H1 (cell line): ENCODE measurements around the gene DFFB. TPM values are rescaled to one million over a fixed set of nuclear protein-coding genes. Genes with fewer than 3 reads are reported as not detected.

Experiments used
- CTCF ChIA-PET: fragments of 300-600 bp; sonication (Branson Sonifier 250); formaldehyde crosslinking; loops from one replicate; lab custom pipeline; 2021; ENCODE audit not compliant: partially characterized antibody; lab: Charles Lee
- POLR2A ChIA-PET: fragments of 300-600 bp; sonication (Branson Sonifier 250); formaldehyde crosslinking; loops from one replicate; lab custom pipeline; 2021; ENCODE audit warnings: inconsistent platforms; ENCODE audit not compliant: partially characterized antibody; lab: Charles Lee
- DNase-seq, 2 experiments: peaks; one replicate each; pipeline versions ENCODE4 v3.0.0 to v3.0.0-alpha.2; 2010 to 2022; ENCODE audit warnings: low spot score in 2 of 2, low read depth in 1 of 2, mixed read lengths in 1 of 2
- FAIRE-seq: peaks from 2 replicates; lab custom pipeline; 2011; peaks lifted over from hg19 to GRCh38; lab: Jason Lieb, UNC
- H2AFZ ChIP-seq: 2 replicates; pipeline ENCODE4 v1.8.1; 2012; ENCODE audit warnings: low read length, inconsistent platforms
- H2AK5ac ChIP-seq: 2 replicates; pipeline ENCODE4 v1.6.1; 2013; ENCODE audit warnings: low read depth, low read length
- H2BK120ac ChIP-seq: replicated peaks from 2 replicates; pipeline ENCODE3; 2013; ENCODE audit warnings: low read depth, low read length, inconsistent platforms
- H2BK12ac ChIP-seq: 2 replicates; pipeline ENCODE4 v1.6.1; 2013; ENCODE audit warnings: low read depth, low read length
- H2BK15ac ChIP-seq: 2 replicates; pipeline ENCODE4 v1.6.1; 2013; ENCODE audit warnings: low read length
- H2BK20ac ChIP-seq: 2 replicates; pipeline ENCODE4 v1.6.1; 2013; ENCODE audit warnings: low read length
- H2BK5ac ChIP-seq: 2 replicates; pipeline ENCODE4 v1.6.1; 2013; ENCODE audit warnings: low read depth, low read length
- H3K14ac ChIP-seq: 2 replicates; pipeline ENCODE4 v1.6.1; 2013; ENCODE audit warnings: inconsistent platforms; ENCODE audit not compliant: insufficient read length
- H3K18ac ChIP-seq: 2 replicates; pipeline ENCODE4 v1.6.1; 2013; ENCODE audit warnings: low read length; ENCODE audit errors: extremely low read depth
- H3K23ac ChIP-seq: 2 replicates; pipeline ENCODE4 v1.6.1; 2013; ENCODE audit warnings: inconsistent platforms; ENCODE audit not compliant: insufficient read length
- H3K23me2 ChIP-seq: 2 replicates; pipeline ENCODE4 v1.6.1; 2013; ENCODE audit warnings: low read depth, low read length
- H3K27ac ChIP-seq: 2 replicates; pipeline ENCODE4 v1.6.1; 2011; ENCODE audit warnings: low read depth, low read length, inconsistent platforms
- H3K27me3 ChIP-seq, 4 experiments: replicated peaks in 1 of 4; 1 replicate in 1 of 4; 2 replicates in 3 of 4; pipeline versions ENCODE4 v1.6.1 to v1.8.1; 2011 to 2013; ENCODE audit warnings: low read length in 3 of 4, mild to moderate bottlenecking in 3 of 4, inconsistent platforms in 2 of 4, mixed read lengths in 2 of 4, moderate library complexity in 1 of 4; ENCODE audit not compliant: control insufficient read depth in 3 of 4, insufficient read depth in 3 of 4; ENCODE audit errors: extremely low read depth in 1 of 4
- H3K36me3 ChIP-seq, 4 experiments: 2 replicates each; pipeline versions ENCODE4 v1.6.1 to v1.8.1; 2011 to 2013; ENCODE audit warnings: mild to moderate bottlenecking in 4 of 4, low read length in 3 of 4, moderate library complexity in 2 of 4, control low read depth in 1 of 4, inconsistent platforms in 1 of 4; ENCODE audit not compliant: insufficient read depth in 4 of 4, control insufficient read depth in 2 of 4
- H3K4ac ChIP-seq: replicated peaks from 2 replicates; pipeline ENCODE3; 2013; ENCODE audit warnings: low read length, low read depth, mixed read lengths, inconsistent platforms; ENCODE audit not compliant: insufficient read length
- H3K4me1 ChIP-seq, 4 experiments: replicated peaks in 1 of 4; 1 replicate in 1 of 4; 2 replicates in 3 of 4; pipeline versions ENCODE4 v1.6.1 to v1.8.1; 2011 to 2013; ENCODE audit warnings: low read length in 3 of 4, inconsistent platforms in 2 of 4, mixed read lengths in 1 of 4; ENCODE audit not compliant: insufficient read depth in 4 of 4, control insufficient read depth in 3 of 4
- H3K4me2 ChIP-seq, 2 experiments: 2 replicates each; pipeline versions ENCODE4 v1.6.1 to v1.8.1; 2011 to 2013; ENCODE audit warnings: low read depth in 2 of 2, low read length in 2 of 2, control low read depth in 1 of 2, inconsistent platforms in 1 of 2, mild to moderate bottlenecking in 1 of 2; ENCODE audit not compliant: insufficient read depth in 1 of 2
- H3K4me3 ChIP-seq, 4 experiments: fragments of 200-600, 300-600 bp in 1 of 4; sonication (generic), shearing (Covaris generic), sonication (Bioruptor Twin) in 1 of 4; 2 replicates each; pipeline versions ENCODE4 v1.5.1 to v1.8.1; 2011 to 2016; ENCODE audit warnings: low read length in 4 of 4, low read depth in 3 of 4, control low read depth in 2 of 4, inconsistent platforms in 2 of 4, mild to moderate bottlenecking in 2 of 4, mixed read lengths in 1 of 4, moderate library complexity in 1 of 4; ENCODE audit not compliant: insufficient read depth in 2 of 4; ENCODE audit errors: extremely low read depth in 1 of 4
- H3K56ac ChIP-seq: replicated peaks from 2 replicates; pipeline ENCODE3; 2013; ENCODE audit warnings: low read depth, mild to moderate bottlenecking, mixed read lengths, low read length, inconsistent platforms; ENCODE audit not compliant: insufficient read length
- H3K79me1 ChIP-seq: 2 replicates; pipeline ENCODE4 v1.6.1; 2013; ENCODE audit warnings: low read depth, low read length, control low read depth
- H3K79me2 ChIP-seq, 2 experiments: 2 replicates each; pipeline versions ENCODE4 v1.6.1 to v1.8.1; 2012 to 2013; ENCODE audit warnings: low read length in 2 of 2, mild to moderate bottlenecking in 2 of 2, inconsistent platforms in 1 of 2; ENCODE audit not compliant: insufficient read depth in 2 of 2, control insufficient read depth in 1 of 2
- H3K9ac ChIP-seq, 4 experiments: replicated peaks in 1 of 4; 1 replicate in 1 of 4; 2 replicates in 3 of 4; pipeline versions ENCODE4 v1.6.1 to v1.8.1; 2011 to 2013; ENCODE audit warnings: low read depth in 3 of 4, low read length in 3 of 4, control low read depth in 2 of 4, mild to moderate bottlenecking in 2 of 4, moderate library complexity in 2 of 4, inconsistent platforms in 1 of 4; ENCODE audit errors: extremely low read depth in 1 of 4
- H3K9me3 ChIP-seq, 2 experiments: 2 replicates each; pipeline versions ENCODE4 v1.6.1 to v1.8.1; 2012 to 2013; ENCODE audit warnings: mild to moderate bottlenecking in 2 of 2, moderate library complexity in 2 of 2, control low read depth in 1 of 2, inconsistent platforms in 1 of 2, low read depth in 1 of 2, low read length in 1 of 2, mixed read lengths in 1 of 2; ENCODE audit not compliant: insufficient read depth in 2 of 2
- H4K20me1 ChIP-seq, 2 experiments: replicated peaks in 1 of 2; 2 replicates each; pipeline versions ENCODE3 to v1.8.1; 2011 to 2013; ENCODE audit warnings: inconsistent platforms in 2 of 2, low read length in 2 of 2, mild to moderate bottlenecking in 1 of 2; ENCODE audit not compliant: insufficient read depth in 2 of 2, control insufficient read depth in 1 of 2
- H4K5ac ChIP-seq: 2 replicates; pipeline ENCODE4 v1.6.1; 2013; ENCODE audit warnings: low read length, low read depth, mixed read lengths, inconsistent platforms; ENCODE audit not compliant: insufficient read length
- H4K8ac ChIP-seq: 2 replicates; pipeline ENCODE4 v1.8.0; 2013; ENCODE audit warnings: mild to moderate bottlenecking, moderate library complexity, low read length, inconsistent platforms; ENCODE audit not compliant: insufficient read depth; ENCODE audit errors: extremely low read depth
- H4K91ac ChIP-seq: replicated peaks from 2 replicates; pipeline ENCODE3; 2013; ENCODE audit warnings: low read length, mixed read lengths, inconsistent platforms; ENCODE audit not compliant: insufficient read length
- FOSL1 ChIP-seq: IDR thresholded peaks from 2 replicates; pipeline ENCODE4 v1.6.1; 2011; ENCODE audit warnings: mild to moderate bottlenecking, low read depth, low read length, moderate library complexity; ENCODE audit not compliant: insufficient read depth
- JUND ChIP-seq: IDR thresholded peaks from 2 replicates; pipeline ENCODE4 v1.6.1; 2011; ENCODE audit warnings: mild to moderate bottlenecking, improper control_type of control experiment, low read length
- PHF8 ChIP-seq: fragments of 200-600 bp; sonication (generic); conservative IDR thresholded peaks from 2 replicates; pipeline ENCODE4 v1.7.1; 2012; ENCODE audit warnings: low read depth, mild to moderate bottlenecking, inconsistent platforms, low read length, moderate library complexity
- POU5F1 ChIP-seq: IDR thresholded peaks from 2 replicates; pipeline ENCODE4 v1.6.1; 2011; ENCODE audit warnings: low read depth, mild to moderate bottlenecking, low read length, moderate library complexity
- RNF2 ChIP-seq: fragments of 200-900, 300-1000 bp; sonication (generic); IDR thresholded peaks from 2 replicates; pipeline ENCODE4 v1.7.1; 2016; ENCODE audit warnings: borderline replicate concordance, low read depth, mild to moderate bottlenecking, antibody characterized with exemption, low read length; ENCODE audit not compliant: poor library complexity, severe bottlenecking; ENCODE audit errors: missing control alignments
- SIX5 ChIP-seq: IDR thresholded peaks from 2 replicates; pipeline ENCODE4 v1.6.1; 2011; ENCODE audit warnings: mild to moderate bottlenecking, low read depth, low read length
- SP2 ChIP-seq: IDR thresholded peaks from 2 replicates; pipeline ENCODE4 v1.6.1; 2012; ENCODE audit warnings: mild to moderate bottlenecking, low read length, inconsistent platforms
- SUZ12 ChIP-seq: fragments of 200-600 bp; sonication (generic); IDR thresholded peaks from 2 replicates; pipeline ENCODE4 v1.6.1; 2012; ENCODE audit warnings: mild to moderate bottlenecking, inconsistent platforms, low read length, moderate library complexity, mixed read lengths
- ZNF274 ChIP-seq: IDR thresholded peaks from 2 replicates; pipeline ENCODE4 v1.7.0; 2012; ENCODE audit warnings: low read length, borderline replicate concordance; ENCODE audit errors: extremely low read depth
- WGBS, 2 experiments: shearing (Covaris generic) in 1 of 2; methylation state at CpG; one replicate each; pipeline versions ENCODE4 v1.1.6 to v1.1.7; 2013 to 2015; ENCODE audit warnings: low lambda C conversion rate in 2 of 2, mixed read lengths in 2 of 2, inconsistent platforms in 1 of 2, low coverage in 1 of 2, missing lambda C conversion rate in 1 of 2; ENCODE audit not compliant: insufficient replicate concordance in 2 of 2, insufficient coverage in 1 of 2, insufficient read length in 1 of 2; ENCODE audit errors: extremely low coverage in 1 of 2, missing lambda C conversion rate in 1 of 2; 5-methylcytosine and 5-hydroxymethylcytosine counted together
- polyA plus RNA-seq, 7 experiments: library from polyadenylated mRNA; depleted of rRNA in 3 of 7; stranded (reverse) in 5 of 7; unstranded in 2 of 7; fragments of >200 nt in 5 of 7; fragments of 200-250 nt in 2 of 7; gene quantifications; 1 replicate in 5 of 7; 2 replicates in 1 of 7; 4 replicates in 1 of 7; pipeline versions ENCODE4 v1.2.1 to v1.2.3, GENCODE V29; 2011 to 2013; ENCODE audit warnings: missing spikeins in 2 of 7, mixed read lengths in 2 of 7
- total RNA-seq: library from RNA; stranded (reverse); fragmentation: NEBNext Ultra II Directional; extraction: Animal tissue kit (Norgen Biotek cat#: 25700); gene quantifications from 2 replicates; pipeline ENCODE4 v1.2.1, GENCODE V29; 2021
- TF ChIP-seq, protein P1 (sequence below): IDR thresholded peaks from 2 replicates; pipeline ENCODE4 v1.6.1; 2011; ENCODE audit warnings: low read depth, mild to moderate bottlenecking, low read length; ENCODE audit not compliant: insufficient read depth

The DFFB gene
- total and polyA plus RNA-seq, 2 of the 8 experiments (the other 6 are each of a cell fraction or from before 2014, with no cell fraction given) = 8.6 to 11.9 TPM

DNA sequence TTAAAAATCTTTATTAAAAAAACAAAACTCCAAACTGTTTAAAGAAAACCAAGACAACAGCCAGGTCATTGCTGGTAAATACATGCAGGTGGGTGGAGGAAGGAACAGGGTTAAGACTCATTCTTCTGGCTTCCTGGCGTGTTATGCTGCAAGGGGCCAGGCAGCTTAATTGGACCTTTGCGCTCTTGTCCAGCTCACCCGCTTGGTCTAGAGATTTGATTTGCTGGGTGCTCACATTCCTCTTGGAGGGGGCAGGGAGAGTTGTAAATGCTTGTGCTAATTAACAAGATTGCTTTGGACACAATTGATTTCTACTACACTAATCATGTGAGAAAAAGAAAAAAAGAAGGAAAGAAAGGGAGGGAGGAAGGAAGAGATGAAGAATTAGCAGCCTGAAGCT lies 10.7 kb upstream of the DFFB start:
- WGBS, 2 experiments = 96% methylated on average over 3 of the region's 3 CpGs; no CpG with 5 or more reads in 1 of the 2 experiments
- no peaks in the 10 kb centered on the region for H3K4me1 ChIP-seq
- no peaks in the 10 kb centered on the region for H3K23me2 ChIP-seq
- H3K4me3 ChIP-seq = no peak overlapping the region
- no peak overlapping the region for H2BK20ac ChIP-seq
- TF ChIP-seq SP2 = no peak
- no peak for TF ChIP-seq JUND
- TF ChIP-seq, protein P1, sequence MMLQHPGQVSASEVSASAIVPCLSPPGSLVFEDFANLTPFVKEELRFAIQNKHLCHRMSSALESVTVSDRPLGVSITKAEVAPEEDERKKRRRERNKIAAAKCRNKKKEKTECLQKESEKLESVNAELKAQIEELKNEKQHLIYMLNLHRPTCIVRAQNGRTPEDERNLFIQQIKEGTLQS = no peak
- TF ChIP-seq PHF8 = no peak
- TF ChIP-seq RNF2 = no peak
- TF ChIP-seq FOSL1 = no peak
- no peak for TF ChIP-seq SUZ12
- no peak for TF ChIP-seq ZNF274
- no peak for TF ChIP-seq SIX5
- TF ChIP-seq POU5F1 = no peak
- no peaks in the 10 kb centered on the region for H3K79me1 ChIP-seq
- no peaks in the 10 kb centered on the region for H3K79me2 ChIP-seq
- FAIRE-seq (no peak), DNase-seq (no peak)
- H3K4me2 ChIP-seq = no peak overlapping the region
- no peak overlapping the region for H3K4ac ChIP-seq
- H3K27ac ChIP-seq = no peak overlapping the region
- no peak overlapping the region for H3K18ac ChIP-seq
- no peak overlapping the region for H3K9ac ChIP-seq
- no peak overlapping the region for H3K56ac ChIP-seq
- H3K36me3 ChIP-seq = peaks cover 0 to 20% (median 2%) of the 10 kb centered on the region in 4 experiments; a peak in 2 of 8 replicates
- H2BK5ac ChIP-seq = no peak overlapping the region
- no peak overlapping the region for H4K91ac ChIP-seq
- no peak overlapping the region for H3K23ac ChIP-seq
- no peak overlapping the region for H2AFZ ChIP-seq
- H3K9me3 ChIP-seq = no peaks in the 10 kb centered on the region
- ChIA-PET POLR2A (no interaction called here), CTCF (interaction anchor here (1.7 kb wide), 1 partner anchor 11 kb away, joined by 5 read pairs; the partner anchor contains the start of gene DFFB)
- H2BK15ac ChIP-seq = no peak overlapping the region
- no peaks in the 10 kb centered on the region for H3K27me3 ChIP-seq
- no peak overlapping the region for H4K8ac ChIP-seq
- H2AK5ac ChIP-seq = no peak overlapping the region
- no peak overlapping the region for H2BK120ac ChIP-seq
- H2BK12ac ChIP-seq = no peak overlapping the region
- H4K20me1 ChIP-seq = peaks cover 0 to 2% of the 10 kb centered on the region in 2 experiments
- H4K5ac ChIP-seq = no peak overlapping the region
- H3K14ac ChIP-seq = no peak overlapping the region
